Cerebellar cortex (tissue), 1 donor: ENCODE measurements around the gene RPA3.
A peak's percentile ranks its signal among the peaks of the same experiment; 100 is the strongest.
"Not testable (repeated sequence)": the region's sequence is repeated elsewhere in the genome, so short reads cannot be mapped to it uniquely, and the experiment has no call there.

ENCODE experiments used
- DNase-seq: peaks from one replicate; pipeline ENCODE4 v3.0.0-alpha.2; 2015; ENCODE audit warnings: low spot score

The RPA3 gene

DNA sequence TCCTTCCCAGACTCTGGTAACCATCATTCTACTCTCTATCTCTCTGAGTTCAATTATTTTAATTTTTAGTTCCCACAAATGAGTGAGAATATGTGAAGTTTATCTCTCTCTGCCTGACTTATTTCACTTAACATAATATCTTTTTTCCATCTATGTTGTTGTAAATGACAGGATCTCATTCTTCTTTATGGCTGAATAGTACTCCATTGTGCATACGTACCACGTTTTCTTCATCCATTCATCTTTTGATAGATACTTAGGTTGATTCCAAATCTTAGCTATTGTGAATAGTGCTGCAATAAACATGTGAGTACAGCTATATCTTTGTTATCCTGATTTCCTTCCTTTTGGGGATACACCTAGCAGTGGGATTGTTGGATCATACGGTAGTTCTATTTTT is 23.9 kb downstream of the RPA3 start:
- no peak for DNase-seq

DNA sequence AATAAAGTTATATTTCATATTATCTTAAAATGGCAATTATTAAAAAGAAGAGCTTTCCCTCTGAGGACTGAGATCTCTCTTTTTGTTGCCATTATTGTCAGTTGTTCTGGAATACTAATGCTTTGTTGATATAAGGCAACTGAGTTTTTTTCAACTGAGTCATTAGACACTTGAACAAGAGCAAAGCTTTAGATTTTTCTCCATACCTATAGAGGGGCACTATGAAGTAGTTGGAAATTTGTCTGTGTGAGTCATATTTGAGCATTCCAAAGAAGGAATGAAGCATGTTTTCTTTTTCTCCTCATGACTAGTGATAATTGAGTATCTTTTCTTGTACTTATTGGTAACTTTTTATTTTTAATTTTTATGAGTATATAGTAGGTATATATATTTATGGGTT is 24.5 kb downstream of the RPA3 start:
- DNase-seq, result no peak

DNA sequence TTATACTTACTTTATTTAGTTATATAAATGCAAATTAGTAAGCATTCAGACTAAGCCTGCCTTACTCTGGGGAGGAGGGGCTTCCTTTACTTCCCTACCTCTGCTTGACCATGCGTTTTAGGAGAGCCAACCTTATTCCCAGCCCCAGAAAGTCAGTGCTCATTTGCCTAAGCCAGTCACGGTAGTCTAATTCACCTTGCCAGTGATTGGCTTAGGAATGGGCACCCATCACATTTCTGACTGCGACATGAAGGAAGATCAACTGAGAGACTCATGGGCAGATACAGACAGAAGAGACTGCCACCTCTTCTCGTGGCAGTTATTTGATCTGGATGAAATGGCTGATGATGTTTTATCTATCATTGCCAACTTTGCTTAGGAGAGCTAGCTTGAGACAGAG is 29.5 kb downstream of the RPA3 start:
- DNase-seq, result no peak

DNA sequence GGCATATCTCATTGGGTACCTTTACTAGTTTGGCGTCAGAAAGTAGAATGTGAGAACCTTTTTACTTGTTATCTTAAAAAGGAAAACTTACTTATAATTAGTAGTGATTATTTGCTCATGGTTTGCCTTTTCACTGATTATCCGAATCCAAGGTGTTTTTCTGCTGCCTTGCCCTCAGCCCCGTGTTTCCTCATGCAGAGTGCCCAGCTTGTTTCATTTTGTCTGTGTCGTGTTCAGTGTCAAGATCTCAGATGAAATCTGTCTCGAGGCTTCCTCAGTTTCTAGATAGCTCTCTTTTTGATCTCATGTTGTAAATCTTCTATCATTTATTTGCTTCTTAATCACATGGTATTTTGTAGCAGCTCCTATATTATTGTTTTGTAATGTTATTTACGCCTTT is 30.1 kb downstream of the RPA3 start:
- DNase-seq, result peak; percentile 40

DNA sequence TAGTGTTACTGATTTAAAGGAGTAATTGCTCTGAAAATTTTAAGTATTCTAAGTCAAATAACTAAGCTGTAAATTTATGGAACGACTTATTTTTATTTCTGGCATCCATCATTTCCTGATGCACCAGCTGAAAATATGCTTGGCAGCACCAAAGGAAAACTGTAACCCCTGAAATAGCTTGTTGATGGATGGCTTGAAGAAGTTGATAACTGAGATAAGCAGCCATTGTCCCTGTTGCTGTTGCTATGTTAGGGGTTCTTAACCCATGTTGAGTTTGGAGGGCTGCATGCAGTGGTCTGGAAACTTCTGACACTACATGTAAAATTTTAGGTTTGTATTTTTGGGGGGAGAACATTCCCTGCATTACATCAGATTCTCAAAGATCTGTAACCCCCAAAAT is 30.6 kb downstream of the RPA3 start:
- no peak for DNase-seq

DNA sequence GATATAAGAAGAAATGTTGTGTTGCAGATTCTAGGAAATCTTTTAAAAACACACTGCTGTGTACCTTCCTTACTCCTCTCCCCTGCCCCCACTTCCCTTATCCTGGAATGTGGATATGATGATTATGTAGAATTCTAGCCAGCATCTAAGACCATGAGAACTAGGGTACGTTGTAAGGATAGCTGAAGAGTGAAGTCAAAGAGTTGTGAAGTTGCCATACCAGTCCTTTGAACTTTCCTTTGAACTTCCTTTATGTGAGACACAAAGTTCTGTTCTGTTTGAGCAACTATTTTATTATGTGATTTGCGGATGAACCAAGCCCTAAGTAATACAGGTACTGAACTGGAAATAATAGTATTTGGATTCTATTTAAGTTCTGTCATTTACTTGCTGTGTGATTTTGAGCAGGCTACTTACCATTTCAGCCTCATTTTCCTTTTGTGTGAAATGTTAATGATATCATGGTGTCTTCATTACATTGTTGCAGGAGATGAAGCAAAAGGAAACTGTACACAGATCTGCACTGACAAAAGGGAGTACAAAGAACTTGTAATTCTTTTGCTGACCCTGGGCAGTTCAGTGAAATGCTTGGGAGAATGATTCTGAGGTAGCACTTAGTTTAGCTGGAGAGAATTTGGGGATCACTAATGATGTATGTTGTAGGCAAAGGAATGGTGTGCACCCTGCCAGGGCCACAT is 31.4 kb downstream of the RPA3 start:
- no peak for DNase-seq

DNA sequence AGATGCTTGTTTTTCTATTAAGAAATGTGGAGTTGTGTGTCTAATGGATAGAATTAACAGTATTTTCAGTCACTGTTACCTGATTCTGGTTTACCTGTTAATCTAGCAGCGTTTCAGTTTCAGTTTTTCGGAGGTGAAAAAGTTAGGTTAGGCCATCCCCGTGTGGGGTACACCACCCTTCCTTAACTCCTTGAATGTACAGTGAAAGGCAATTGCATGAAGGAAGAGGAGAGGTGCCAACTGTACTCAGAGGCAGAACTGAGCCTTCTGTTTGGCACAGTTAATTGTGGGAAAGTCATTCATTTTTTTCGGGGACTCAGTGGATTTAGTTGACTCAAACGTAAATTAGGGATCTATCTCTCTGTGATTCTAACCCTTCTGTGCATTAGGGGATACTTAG is 35.5 kb downstream of the RPA3 start:
- peak; percentile 44 for DNase-seq

DNA sequence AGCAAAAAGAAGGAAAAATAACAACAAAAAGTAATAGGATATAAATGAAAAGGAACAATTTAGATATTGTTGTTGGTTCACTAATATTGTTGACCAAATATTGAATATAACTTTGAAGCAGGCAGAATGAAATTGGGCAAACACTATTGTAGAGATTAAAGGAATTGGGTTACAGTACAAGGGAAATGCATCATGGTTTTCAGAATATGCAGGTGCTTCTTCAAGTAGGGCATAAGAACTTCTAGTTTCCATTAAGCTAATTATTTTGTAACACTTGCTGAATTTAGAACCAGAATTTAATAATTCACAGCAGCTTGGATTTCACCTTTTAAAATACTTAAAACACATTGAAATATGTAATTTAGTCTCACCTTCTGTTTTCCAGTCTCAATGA is 36.5 kb downstream of the RPA3 start:
- peak; percentile 46 for DNase-seq

DNA sequence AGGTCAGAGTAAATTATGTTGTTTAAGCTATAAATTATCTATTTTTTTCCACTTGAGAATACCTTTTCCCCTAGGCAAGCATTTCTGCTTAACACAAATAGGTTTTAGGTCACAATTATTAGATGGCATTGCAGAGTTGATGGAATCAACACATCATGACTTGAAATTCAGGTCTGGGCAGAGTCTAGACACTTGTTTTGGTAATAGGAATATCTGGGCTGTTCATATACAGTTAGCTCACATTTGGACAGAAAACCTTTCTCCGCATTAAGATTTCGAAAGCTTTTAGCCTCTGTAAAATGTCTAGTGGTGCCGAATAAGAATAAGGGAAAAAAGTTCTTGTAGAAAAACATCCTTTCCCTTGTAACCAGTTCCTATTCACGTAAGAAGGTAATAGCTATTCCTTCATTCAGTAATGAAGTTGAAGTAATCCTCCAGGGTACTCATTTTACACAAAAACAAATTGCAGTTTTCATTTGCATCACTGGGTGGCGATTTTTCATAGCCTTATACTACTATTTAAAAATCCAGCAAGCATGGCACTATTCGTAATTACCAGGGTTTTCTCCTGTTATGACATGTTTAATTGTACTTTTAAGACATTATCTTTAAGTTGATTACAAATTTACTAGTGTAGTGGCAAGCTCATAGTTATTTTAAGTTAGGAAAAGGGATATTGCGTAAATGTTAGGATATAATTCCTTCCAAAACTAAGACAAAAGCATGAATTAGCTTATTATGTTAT is 37.0 kb downstream of the RPA3 start:
- peak; percentile 94 for DNase-seq

DNA sequence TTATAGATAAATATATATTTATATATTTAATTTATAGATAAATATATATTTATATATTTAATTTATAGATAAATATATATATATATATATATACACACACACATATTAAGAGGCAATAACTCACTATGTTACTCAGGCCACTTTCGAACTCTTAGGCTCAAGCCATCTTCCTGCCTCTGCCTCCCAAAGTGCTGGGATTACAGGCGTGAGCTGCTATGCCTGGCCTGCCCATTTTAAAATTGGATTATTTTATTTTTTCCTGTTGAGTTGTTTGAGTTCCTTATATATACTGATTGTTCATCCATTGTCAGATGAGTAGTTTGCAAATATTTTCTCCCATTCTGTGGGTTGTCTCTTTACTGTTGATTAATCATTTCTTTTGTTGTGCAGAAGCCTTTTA is 38.8 kb downstream of the RPA3 start:
- not testable (repeated sequence) for DNase-seq

DNA sequence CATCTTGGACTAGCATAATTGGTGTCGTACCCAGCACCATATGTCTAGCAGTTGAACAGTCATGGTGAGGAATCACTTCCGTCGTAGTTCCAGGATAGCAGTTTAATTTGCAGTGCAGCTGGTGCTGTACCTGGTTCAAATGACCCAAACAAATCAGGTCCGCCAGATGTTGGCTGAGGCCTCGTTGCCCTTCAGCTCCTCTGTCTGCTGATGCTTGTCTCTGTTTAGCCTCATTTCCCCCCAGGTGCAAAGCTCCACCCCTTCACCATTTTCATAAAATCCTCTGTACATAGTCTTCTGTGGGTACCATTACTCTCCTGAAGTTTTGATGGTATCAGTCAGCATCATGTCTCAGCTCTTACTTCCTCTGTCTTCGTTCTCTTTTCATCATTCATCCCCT is 42.7 kb downstream of the RPA3 start:
- no peak for DNase-seq

DNA sequence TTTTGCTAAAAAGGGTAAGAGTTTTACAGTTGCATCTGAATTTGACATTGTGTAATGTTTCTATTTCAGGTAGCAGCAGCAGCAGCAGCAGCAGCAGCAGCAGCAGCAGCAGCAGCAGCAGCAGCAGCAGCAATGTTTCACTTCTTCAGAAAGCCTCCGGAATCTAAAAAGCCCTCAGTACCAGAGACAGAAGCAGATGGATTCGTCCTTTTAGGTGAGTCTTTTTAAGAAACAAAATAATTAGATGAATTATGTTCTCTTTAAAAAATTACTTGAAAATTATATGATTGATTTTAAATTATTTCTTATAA is 45.2 kb downstream of the RPA3 start:
- no peak for DNase-seq

DNA sequence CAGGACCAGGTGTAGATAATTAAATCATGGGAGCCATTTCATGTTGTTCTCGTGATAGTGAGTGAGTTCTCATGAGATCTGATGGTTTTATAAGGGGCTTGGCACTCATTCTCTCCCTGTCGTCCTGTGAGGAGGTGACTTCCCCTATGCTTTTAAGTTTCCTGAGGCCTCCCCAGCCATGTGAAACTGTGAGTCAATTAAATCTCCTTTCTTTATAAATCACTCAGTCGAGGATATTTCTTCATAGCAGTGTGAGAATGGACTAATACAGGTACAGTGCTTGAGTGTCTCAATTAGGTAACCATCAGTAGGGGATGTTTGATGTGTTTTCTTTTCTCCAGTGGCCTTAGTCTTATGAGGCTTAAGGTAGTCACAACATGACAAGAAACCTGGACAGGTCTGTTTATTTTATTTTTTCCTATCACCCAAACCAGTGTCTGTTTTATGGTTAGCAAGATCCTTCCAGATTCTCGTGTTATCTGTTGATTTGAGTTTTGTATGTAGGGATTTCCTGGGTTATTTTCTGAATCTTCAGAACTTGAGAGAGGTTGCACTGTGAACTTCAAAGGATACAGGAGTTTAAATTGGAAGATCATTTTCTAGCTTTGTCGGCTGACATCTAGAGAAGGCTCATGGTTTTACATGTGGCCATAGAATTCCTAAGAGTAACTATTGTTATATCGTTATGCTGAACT is 45.7 kb downstream of the RPA3 start:
- no peak for DNase-seq

DNA sequence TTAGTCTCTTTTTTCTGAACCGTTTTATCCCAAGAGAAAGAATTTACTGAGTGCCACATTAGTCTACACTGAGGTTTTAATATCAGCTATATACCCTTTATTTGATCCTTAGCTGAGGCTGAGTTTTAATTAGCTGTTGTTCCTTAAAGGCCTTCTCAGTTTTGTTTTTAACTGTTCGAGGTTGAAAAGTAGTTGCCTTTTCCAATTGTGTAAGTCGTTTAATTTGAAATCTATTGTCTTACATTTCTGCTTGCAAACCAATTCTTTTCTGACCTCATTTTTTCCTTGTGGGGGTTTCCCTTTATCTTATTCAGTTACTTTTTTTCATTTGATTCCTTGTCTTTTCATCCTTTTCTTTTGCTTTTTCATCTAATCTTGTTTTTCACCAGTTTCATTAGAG is 47.0 kb downstream of the RPA3 start:
- DNase-seq, result no peak

DNA sequence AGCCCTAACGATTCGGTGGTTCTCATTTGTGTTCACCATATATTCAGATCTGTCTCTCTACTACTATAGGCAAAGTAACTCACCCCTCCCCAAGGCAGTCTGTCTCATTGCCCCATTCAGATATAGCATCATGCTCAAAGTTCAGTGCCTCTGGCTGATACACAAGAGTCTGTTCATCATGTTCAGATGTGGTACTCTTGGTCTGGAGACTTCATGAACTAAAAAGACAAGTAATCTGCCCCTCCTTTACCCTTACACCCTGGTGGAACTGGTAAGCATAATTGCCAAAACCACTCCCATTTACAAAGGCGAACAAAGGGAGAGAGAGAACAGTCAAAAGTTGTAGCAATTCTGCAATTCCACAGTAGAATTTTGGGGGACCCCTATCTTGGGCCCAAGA is 47.9 kb downstream of the RPA3 start:
- no peak for DNase-seq

DNA sequence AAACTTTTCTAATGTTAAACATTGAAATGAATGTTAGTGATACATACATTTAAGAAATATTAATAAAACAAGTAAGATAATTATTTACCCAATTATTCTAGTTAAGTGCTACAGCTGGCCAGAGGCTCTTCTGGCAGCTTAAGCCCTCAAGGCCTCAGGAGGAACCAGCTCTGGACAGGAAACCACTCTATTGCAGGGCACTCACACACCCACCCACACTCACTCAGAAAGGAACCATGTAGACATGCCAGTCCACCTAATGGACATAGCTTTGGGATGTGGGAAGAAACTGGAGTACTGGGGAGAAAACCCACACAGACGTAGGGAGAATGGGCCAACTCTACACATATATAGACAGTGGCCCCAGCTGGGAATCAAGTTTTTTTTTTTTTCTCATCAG is 49.7 kb downstream of the RPA3 start:
- no peak for DNase-seq

DNA sequence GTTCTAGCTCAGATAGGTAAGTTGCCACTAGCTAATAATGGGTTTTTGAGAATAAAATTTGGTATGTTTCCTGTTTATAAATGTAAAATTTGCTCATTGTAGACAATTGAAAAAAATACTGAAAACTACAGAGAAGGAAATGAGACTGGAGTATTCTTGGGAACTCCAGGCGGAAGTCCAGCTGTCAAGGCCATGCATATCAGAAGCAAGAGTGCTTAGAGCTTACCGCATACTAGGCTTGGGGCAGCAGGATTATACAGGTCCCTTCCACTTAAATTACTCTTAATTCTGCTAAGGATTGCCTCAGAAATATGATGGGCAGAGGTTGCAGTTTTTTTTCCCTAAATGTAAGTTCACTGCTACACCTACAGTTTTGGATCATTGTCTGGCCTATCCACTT is 51.2 kb downstream of the RPA3 start:
- DNase-seq, result no peak

DNA sequence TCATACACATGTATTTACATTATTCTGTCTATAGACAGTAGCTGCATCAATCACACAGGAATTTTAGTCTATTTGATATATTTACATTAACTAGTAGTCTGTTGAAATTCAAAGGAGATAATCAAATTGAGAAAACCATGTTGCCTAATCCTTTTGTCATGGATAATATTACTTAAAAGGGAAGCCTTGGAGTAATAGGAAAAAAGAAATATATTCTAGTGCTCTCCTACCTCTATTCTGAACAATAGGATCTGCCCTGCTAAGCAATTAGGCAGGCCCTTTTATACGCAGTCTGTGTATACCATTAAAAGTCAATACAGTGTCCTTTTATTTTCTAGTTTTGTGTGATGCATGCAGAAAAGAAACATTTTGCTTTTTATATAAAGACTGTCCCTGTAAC is 53.4 kb downstream of the RPA3 start:
- DNase-seq, result no peak

DNA sequence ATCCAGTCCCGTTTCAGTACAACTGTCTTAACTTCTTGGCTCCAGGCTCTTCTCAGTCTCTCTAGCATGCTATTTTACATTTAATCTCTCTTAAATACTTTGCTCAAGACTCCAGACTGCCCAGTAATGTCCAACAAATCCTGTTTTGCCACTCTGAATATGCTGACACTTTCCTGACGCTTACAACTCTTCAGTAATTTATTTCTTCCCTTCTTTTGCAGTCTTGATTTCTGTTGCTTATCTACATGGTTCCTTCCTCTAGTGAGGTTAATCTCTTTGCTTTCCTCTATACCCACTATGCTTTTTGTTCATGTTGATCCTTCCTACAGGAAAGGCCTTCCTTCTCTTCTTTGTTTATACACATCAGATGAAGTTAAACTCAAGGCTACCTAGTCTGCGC is 54.1 kb downstream of the RPA3 start:
- no peak for DNase-seq

DNA sequence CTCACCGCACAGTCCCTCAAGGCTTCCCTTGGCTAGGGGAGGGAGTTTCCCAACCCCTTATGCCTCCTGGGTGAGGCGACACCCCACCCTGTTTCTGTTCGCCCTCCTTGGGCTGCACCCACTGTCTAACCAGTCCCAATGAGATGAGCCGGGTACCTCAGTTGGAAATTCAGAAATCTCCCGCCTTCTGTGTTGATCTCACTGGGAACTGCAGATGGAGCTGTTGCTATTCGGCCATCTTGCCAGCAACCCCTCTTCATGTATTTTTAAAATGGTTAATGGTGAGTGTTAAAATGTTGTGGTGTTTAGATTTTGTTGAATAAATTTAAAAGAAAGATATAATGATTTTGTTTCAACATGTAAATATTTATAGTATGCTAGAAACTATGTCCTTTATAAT is 55.9 kb downstream of the RPA3 start:
- peak; percentile 53 for DNase-seq

DNA sequence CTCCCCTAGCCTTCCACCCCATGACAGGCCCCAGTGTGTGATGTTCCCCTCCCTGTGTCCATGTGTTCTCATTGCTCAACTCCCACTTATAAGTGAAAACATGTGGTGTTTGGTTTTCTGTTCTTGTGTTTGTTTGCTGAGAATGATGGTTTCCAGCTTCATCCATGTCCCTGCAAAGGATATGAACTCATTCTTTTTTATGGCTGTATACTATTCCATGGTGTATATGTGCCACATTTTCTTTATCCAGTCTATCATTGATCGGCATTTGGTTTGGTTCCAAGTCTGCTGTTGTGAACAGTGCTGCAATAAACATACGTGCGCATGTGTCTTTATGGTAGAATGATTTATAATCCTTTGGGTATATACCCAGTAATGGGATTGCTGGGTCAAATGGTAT is 61.9 kb downstream of the RPA3 start:
- not testable (repeated sequence) for DNase-seq

DNA sequence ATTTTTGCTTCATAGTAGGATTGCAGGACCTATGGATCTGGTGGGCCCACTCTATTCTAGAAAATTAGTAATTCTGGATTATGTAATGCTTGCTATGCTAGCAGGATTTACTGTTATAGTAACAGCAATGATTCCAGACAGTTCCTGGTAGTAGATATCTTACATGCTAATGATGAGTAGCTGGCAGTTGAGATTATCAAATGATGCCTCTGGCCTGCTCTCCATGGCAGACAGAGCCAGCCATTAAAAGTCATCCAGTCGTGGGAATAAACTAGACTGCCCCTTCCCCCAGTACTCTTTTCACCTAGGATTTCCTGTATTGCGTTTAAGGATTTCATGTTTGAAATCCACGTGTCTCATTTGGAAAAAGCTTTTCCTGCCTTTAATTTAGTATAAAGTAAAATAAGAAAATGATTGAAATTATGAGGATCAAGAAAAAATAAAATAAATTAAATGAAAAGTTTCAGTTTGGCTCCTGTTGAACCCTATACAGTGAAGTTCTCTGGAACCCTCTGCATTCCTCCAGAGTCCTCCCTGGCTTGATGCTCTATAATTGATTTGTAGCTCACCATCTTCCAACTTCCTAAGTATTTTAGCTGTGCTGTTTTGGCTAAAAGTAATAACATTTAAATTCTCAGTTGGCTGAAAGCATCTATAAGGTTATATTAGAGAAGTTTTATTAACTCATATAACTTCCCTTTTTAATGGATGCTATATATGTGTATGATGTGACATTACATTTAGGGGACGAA is 63.3 kb downstream of the RPA3 start:
- no peak for DNase-seq
